Naive B cell (primary cell): ENCODE results near the gene ANXA10. TPM values are rescaled to one million over a fixed set of nuclear protein-coding genes. Genes with fewer than 3 reads are reported as not detected.
"Not testable (repeated sequence)": the region's sequence is repeated elsewhere in the genome, so short reads cannot be mapped to it uniquely, and the experiment has no call there.

Source experiments
- ATAC-seq, 2 donors: fragments of 150-1000 bp; cut with Tn5 transposase; 2 replicates each; pipeline ENCODE4 v1.10.0; 2021; ENCODE audit warnings: low read depth in 2 of 2, mild to moderate bottlenecking in 2 of 2, moderate library complexity in 2 of 2
- DNase-seq: peaks from one replicate; pipeline ENCODE4 v3.0.0; 2022
- H3K27ac Mint-ChIP-seq, 6 donors: one replicate each; pipeline ENCODE4 v1.8.0; 2020 to 2022; ENCODE audit warnings: mild to moderate bottlenecking in 6 of 6, mixed read lengths in 6 of 6, moderate library complexity in 5 of 6, inconsistent platforms in 2 of 6
- H3K27me3 Mint-ChIP-seq, 3 donors: one replicate each; pipeline ENCODE4 v1.8.0; 2021 to 2022; ENCODE audit warnings: mixed read lengths in 3 of 3, mild to moderate bottlenecking in 1 of 3
- H3K36me3 Mint-ChIP-seq, 2 donors: one replicate each; pipeline ENCODE4 v1.8.0; 2020 to 2022; ENCODE audit warnings: mixed read lengths in 2 of 2, inconsistent platforms in 1 of 2, mild to moderate bottlenecking in 1 of 2
- H3K4me1 Mint-ChIP-seq, 3 donors: one replicate each; pipeline ENCODE4 v1.8.0; 2020 to 2022; ENCODE audit warnings: mixed read lengths in 3 of 3, inconsistent platforms in 1 of 3, mild to moderate bottlenecking in 1 of 3, moderate library complexity in 1 of 3
- H3K4me3 Mint-ChIP-seq, 8 donors: one replicate each; pipeline ENCODE4 v1.8.0; 2020 to 2022; ENCODE audit warnings: mild to moderate bottlenecking in 8 of 8, mixed read lengths in 8 of 8, moderate library complexity in 8 of 8, inconsistent platforms in 2 of 8
- H3K9me3 Mint-ChIP-seq, 7 donors: one replicate each; pipeline ENCODE4 v1.8.0; 2020 to 2022; ENCODE audit warnings: mixed read lengths in 7 of 7, mild to moderate bottlenecking in 5 of 7, inconsistent platforms in 2 of 7, moderate library complexity in 1 of 7
- polyA plus RNA-seq, 6 donors: library from polyadenylated mRNA; unstranded; fragments of 300-500 nt; fragmentation: Illumina TruSeq; gene quantifications; one replicate each; pipeline ENCODE4 v1.2.3, GENCODE V29; 2021; ENCODE audit warnings: low read depth in 6 of 6

The ANXA10 gene
- polyA plus RNA-seq, 6 donors from 2014 or later = not detected

DNA sequence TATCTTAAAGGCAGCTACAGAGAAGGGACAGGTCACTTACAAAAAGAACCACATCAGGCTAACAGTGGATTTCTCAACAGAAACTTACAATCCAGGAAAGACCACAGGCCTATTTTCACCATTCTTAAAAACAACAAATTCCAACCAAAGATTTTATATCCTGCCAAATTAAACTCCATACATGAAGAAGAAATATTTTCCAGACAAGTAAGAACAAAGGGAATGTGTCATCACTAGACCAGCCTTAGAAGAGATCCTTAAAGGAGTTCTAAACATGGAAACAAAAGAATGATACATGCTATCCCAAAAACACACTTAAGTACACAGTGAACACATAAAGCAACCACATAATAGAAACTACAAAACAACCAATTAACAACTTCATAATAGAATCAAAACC is 105.6 kb downstream of the ANXA10 start:
- H3K27me3 Mint-ChIP-seq = no peaks in the 10 kb centered on the region
- DNase-seq (no peak), ATAC-seq (no peak)
- no peaks in the 10 kb centered on the region for H3K4me1 Mint-ChIP-seq
- H3K36me3 Mint-ChIP-seq = peaks cover 8 to 9% of the 10 kb centered on the region in 2 donors
- H3K4me3 Mint-ChIP-seq = no peak overlapping the region
- H3K27ac Mint-ChIP-seq = peak overlapping the region in 1 of 6 donors; percentile 13
- peaks cover 4 to 20% (median 13%) of the 10 kb centered on the region in 7 donors for H3K9me3 Mint-ChIP-seq

DNA sequence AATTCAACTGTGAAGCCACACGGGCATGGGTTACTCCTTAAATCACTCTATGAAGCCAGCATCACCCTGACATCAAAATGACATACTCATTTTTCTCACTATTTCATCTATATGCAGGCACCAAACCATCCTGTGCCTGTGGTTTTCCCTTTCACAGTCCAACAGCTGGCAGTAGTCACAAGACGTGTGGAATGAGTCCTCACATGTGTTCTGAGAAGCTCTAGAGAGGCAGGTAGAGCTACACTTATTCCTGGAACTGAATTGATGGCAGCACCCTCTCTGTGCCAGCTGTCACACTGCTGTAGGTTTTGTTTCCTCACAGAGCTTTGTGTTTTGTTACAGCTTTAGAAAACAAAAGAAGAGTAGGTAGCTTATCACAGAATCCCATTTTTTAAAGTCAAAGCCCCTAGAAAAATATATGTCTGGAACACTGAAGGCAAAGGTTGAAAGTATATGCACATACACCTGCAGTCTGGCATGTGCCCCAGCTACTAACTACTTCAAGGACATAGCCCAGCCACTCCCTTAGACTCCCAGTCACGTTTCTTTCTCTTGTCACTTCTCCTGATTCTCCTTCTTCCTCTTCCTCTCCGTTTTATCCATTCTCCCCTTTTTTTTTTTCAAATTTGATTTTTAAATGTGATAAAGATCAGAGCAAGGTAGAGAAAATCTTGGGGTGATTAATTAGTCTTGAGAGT is 107.1 kb downstream of the ANXA10 start:
- Mint-ChIP-seq H3K4me1 (no peaks in the 10 kb centered on the region), H3K27me3 (no peaks in the 10 kb centered on the region), H3K36me3 (peaks cover 8 to 16% of the 10 kb centered on the region in 2 donors), H3K27ac (no peak overlapping the region), H3K4me3 (no peak overlapping the region), H3K9me3 (peaks cover 13 to 33% (median 25%) of the 10 kb centered on the region in 7 donors)
- ATAC-seq (no peak), DNase-seq (no peak)

DNA sequence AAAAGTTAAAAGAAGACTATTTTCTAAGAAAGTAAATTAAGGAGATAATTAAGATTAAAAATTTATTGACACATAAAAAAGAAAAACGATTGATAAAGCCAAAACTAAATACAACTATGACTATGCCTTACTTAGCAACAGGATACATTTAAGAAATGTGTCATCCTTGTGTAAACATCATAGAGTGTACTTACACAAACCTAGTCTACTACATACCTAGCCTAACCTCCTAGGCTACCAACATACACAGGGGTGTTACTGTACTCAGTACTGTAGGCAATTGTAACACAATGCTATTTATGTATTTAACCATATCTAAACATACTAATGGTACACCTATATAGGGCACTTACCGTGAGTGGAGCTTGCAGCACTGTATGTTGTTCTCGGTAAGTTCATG is 108.3 kb downstream of the ANXA10 start:
- no peaks in the 10 kb centered on the region for H3K4me1 Mint-ChIP-seq
- ATAC-seq = no peak
- no peak overlapping the region for H3K4me3 Mint-ChIP-seq
- H3K27ac Mint-ChIP-seq = no peak overlapping the region
- DNase-seq = no peak
- peaks cover 15 to 44% (median 34%) of the 10 kb centered on the region in 7 donors for H3K9me3 Mint-ChIP-seq
- peaks cover 8 to 26% of the 10 kb centered on the region in 2 donors for H3K36me3 Mint-ChIP-seq
- no peaks in the 10 kb centered on the region for H3K27me3 Mint-ChIP-seq

DNA sequence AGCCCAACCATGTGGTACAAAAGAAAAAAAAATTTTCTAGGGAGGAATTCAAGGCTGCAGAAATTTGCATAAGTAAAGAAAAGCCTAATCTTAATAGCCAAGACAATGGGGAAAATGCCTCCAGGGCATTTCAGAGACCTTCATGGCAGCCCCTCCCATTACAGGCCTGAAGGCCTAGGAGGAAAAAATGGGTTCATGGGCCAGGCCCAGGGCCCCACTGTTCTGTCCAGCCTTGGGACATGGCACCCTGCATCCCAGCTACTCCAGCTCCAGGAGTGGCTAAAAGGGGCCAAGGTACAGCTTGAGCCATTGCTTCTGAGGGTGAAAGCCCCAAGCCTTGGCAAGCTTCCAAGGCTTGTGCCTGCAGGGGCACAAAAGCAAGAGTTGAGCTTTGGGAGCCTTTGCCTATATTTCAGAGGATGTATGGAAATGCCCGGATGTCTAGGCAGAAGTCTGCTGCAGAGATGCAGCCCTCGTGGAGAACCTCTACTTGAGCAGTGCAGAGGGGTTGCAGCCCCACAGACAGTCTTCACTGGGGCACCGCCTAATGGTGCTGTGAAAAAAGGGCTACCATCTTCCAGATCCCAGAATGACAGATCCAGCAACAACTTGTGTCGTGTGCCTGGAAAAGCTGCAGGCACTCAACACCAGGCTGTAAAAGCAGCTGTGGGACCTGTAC is 111.0 kb downstream of the ANXA10 start:
- Mint-ChIP-seq H3K27ac (no peak overlapping the region), H3K4me3 (no peak overlapping the region), H3K4me1 (no peaks in the 10 kb centered on the region), H3K9me3 (peaks cover 17 to 47% (median 38%) of the 10 kb centered on the region in 7 donors), H3K27me3 (no peaks in the 10 kb centered on the region), H3K36me3 (peaks cover 13 to 32% of the 10 kb centered on the region in 2 donors)
- DNase-seq (no peak), ATAC-seq (no peak)

DNA sequence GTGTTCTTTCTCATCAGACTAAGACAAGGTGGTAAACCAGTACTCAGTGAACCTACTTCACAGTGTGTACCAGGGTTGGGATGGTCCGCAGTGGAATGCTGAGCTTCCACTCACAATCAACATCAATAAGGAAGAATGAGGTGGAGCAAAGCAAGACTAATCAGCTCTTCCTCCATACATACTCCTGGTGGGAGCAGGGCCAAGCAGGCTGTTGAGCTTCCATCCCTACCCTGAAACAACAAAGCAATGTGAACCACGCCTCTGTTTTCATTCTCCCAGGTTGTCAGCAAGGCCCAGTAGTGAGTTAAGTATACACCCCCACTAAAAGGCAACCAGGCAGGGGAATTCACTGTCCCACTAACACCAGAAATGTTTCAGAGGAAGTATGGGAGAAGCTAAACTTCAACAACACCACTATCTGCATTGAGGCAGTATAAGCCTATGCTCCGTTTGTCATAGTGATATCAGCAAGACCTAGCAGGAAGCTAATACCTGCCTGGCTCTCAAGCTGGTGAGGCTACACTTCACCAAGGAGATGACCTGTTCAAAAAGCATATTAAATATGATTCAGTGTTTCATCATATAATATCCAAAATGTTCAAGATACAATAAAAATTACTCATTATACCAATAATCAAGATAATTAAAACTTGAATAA is 116.7 kb downstream of the ANXA10 start:
- DNase-seq = no peak
- Mint-ChIP-seq H3K27me3 (no peaks in the 10 kb centered on the region), H3K27ac (peak overlapping the region in 1 of 6 donors; percentile 60), H3K4me3 (no peak overlapping the region), H3K4me1 (peaks cover 0 to 6% (median 0%) of the 10 kb centered on the region in 3 donors), H3K9me3 (peaks cover 9 to 36% (median 20%) of the 10 kb centered on the region in 7 donors), H3K36me3 (peaks cover 13 to 20% of the 10 kb centered on the region in 2 donors)
- ATAC-seq = no peak

DNA sequence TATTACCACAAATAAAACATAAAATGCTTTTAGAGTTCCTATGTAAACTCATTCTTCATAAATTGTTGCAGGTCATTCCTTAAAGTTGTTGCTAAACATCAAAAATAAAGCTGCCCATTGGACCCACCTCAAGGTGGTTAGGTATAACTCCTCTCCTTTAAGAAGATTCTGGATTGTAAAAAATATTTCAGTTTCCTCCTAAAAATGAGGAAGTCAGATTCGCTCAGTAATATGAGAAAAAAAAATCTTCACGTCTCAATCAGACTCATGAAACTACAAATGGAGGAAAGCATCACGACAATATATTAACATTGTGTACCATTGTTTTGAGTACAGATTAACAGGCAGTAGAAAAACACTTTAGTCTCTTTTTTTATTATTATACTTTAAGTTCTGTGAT is 120.3 kb downstream of the ANXA10 start:
- H3K27ac Mint-ChIP-seq = no peak overlapping the region
- ATAC-seq = no peak
- no peak overlapping the region for H3K4me3 Mint-ChIP-seq
- DNase-seq = no peak
- H3K36me3 Mint-ChIP-seq = peaks cover 24 to 39% of the 10 kb centered on the region in 2 donors
- H3K9me3 Mint-ChIP-seq = peaks cover 3 to 37% (median 11%) of the 10 kb centered on the region in 7 donors
- H3K27me3 Mint-ChIP-seq = no peaks in the 10 kb centered on the region
- H3K4me1 Mint-ChIP-seq = peaks cover 0 to 6% (median 0%) of the 10 kb centered on the region in 3 donors

DNA sequence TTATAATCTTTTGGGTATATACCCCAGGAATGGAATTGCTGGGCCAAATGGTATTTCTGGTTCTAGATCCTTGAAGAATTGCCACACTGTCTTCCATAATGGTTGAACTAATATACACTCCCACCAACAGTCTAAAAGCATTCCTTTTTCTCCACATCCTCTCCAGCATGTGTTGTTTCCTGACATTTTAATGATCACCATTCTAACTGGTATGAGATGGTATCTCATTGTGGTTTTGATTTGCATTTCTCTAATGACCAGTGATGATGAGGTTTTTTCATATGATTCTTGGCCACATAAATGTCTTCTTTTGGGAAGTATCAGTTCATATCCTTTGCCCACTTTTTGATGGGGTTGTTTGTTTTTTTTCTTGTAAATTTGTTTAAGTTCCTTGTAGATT is 121.2 kb downstream of the ANXA10 start:
- H3K4me1 Mint-ChIP-seq, ATAC-seq, H3K27me3 Mint-ChIP-seq, H3K4me3 Mint-ChIP-seq, DNase-seq: not testable (repeated sequence)
- Mint-ChIP-seq H3K27ac (peak overlapping the region in 1 of 6 donors; percentile 19), H3K9me3 (peaks cover 3 to 37% (median 12%) of the 10 kb centered on the region in 7 donors), H3K36me3 (peaks cover 33 to 43% of the 10 kb centered on the region in 2 donors)

DNA sequence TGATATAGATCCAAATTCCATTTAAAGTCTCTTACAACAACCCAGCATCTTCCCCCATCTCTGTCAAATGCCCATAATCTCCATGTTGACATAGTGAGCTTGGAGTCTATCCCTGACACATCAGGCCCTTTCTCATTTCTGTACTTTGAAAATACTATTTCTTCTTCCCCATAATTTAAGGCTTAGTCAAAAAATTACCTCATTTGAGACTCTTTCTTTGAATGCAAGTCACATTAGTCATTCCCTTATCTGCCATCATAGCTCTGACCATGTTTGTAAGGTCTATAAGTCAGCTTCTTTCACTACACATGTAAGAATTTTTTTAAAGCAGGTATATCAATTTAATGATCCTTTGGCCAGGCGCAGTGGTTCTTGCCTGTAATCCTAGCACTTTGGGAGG is 126.3 kb downstream of the ANXA10 start:
- Mint-ChIP-seq H3K4me3 (no peak overlapping the region), H3K4me1 (no peaks in the 10 kb centered on the region), H3K9me3 (peaks cover 3 to 25% (median 8%) of the 10 kb centered on the region in 7 donors), H3K27me3 (no peaks in the 10 kb centered on the region), H3K27ac (no peak overlapping the region), H3K36me3 (peaks cover 66 to 73% of the 10 kb centered on the region in 2 donors)
- no peak for ATAC-seq
- DNase-seq = no peak

DNA sequence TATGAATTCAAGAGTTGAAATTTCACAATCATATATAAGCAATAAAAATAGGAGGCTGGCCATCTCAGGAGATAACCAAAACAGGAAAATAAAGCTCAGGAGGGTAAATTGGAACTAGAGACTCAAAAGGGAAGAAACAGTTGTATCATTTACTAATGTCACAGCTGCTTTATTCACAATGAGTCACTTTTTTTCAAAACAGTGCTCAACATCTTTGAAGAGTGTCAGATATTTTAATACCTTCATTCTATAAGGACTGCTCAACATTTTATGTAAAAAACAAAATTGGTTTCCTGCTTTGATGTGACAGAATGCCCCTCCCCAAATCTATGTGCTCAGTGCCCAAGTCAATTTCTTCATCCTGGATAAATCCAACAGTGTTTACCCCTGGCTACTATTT is 128.6 kb downstream of the ANXA10 start:
- Mint-ChIP-seq H3K27me3 (no peaks in the 10 kb centered on the region), H3K4me1 (no peaks in the 10 kb centered on the region), H3K4me3 (no peak overlapping the region), H3K9me3 (peaks cover 0 to 9% (median 0%) of the 10 kb centered on the region in 7 donors), H3K27ac (no peak overlapping the region), H3K36me3 (peaks cover 51 to 66% of the 10 kb centered on the region in 2 donors)
- DNase-seq (no peak), ATAC-seq (no peak)

DNA sequence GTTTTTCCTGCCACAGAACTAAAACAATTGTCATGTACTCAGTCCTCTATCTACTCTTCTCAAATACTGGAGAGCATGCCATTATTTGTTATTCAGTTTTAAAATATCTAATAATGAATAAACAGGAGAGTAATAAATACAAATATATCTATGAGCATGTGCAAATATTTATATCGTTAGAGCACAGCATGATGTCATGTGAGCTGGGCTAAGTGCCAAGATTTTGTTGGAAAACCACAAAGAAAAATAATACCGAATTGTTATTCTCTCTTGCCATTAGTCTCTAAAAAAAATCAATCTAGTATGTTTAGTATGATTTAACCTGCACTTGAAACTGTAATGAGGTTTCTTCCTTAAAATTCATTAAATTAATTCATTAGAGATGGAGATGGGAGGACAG is 129.0 kb downstream of the ANXA10 start:
- H3K36me3 Mint-ChIP-seq = peaks cover 52 to 62% of the 10 kb centered on the region in 2 donors
- peaks cover 0 to 9% (median 0%) of the 10 kb centered on the region in 7 donors for H3K9me3 Mint-ChIP-seq
- H3K27me3 Mint-ChIP-seq = no peaks in the 10 kb centered on the region
- no peak overlapping the region for H3K27ac Mint-ChIP-seq
- no peaks in the 10 kb centered on the region for H3K4me1 Mint-ChIP-seq
- ATAC-seq (no peak), DNase-seq (no peak)
- H3K4me3 Mint-ChIP-seq = no peak overlapping the region

Other genes with a start within 250 kb of the ANXA10 start
- 10 to 100 TPM in 5 of 6 donors, 1 to 10 TPM in 1; 9.4 to 24.7 (median 19.1) TPM for gene DDX60, start 226.2 kb downstream of the ANXA10 start, polyA plus RNA-seq